ENCODE measurements around the gene SKA2.

The SKA2 gene, protein sequence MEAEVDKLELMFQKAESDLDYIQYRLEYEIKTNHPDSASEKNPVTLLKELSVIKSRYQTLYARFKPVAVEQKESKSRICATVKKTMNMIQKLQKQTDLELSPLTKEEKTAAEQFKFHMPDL

DNA sequence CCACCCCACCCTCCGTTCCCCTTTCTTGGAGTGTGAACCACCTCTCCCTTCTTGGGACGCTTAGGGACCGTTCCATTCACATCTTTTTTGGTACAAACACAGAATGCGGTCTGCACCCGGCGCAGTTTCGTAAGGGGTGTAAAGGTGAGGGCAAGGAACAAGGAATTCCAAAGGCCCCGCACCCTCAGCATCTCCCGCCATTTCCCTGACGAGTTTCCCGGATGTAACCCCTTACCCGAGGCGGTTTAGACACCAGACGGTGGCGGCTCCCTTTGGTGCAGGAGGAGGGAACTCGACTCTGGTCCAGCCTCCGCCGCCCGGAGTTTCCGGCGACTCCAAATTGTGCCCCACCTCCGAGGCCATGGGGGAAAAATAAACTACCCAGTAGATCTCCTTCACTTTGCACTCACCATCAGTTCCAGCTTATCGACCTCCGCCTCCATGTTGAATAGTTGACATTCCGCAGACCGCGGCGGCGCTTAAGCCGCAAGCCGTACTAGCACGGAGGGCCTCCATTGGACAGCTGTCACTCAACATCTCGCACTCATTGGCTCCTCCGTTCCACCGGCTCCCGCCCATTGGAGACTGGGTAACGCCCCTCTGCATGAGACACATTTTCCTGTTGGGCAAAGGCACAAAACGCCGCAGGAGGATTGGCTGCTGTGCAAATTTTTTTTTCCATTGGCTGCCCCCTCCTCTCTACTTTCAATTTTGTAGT, at the start of gene SKA2:
Gene SKA2, minus strand, starts transcription at position 466 of the 718 bp plus-strand sequence. Its CDS starts 23 bp downstream, at position 443.
- peak within 1 kb of the TSS; percentile 68 for H3K4me3 ChIP-seq (ENCODE audit: low read depth, low read length)
- in situ Hi-C loops (cut with HindIII; ENCODE audit: low sequenced_read_pairs): no loop called here
- TF ChIP-seq, protein P1, sequence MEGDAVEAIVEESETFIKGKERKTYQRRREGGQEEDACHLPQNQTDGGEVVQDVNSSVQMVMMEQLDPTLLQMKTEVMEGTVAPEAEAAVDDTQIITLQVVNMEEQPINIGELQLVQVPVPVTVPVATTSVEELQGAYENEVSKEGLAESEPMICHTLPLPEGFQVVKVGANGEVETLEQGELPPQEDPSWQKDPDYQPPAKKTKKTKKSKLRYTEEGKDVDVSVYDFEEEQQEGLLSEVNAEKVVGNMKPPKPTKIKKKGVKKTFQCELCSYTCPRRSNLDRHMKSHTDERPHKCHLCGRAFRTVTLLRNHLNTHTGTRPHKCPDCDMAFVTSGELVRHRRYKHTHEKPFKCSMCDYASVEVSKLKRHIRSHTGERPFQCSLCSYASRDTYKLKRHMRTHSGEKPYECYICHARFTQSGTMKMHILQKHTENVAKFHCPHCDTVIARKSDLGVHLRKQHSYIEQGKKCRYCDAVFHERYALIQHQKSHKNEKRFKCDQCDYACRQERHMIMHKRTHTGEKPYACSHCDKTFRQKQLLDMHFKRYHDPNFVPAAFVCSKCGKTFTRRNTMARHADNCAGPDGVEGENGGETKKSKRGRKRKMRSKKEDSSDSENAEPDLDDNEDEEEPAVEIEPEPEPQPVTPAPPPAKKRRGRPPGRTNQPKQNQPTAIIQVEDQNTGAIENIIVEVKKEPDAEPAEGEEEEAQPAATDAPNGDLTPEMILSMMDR (IDR thresholded peaks at IDR 0.05; ENCODE audit: low read depth, low read length, missing control alignments): no peak
- DNase-seq (ENCODE audit: low read depth): no peak

DNA sequence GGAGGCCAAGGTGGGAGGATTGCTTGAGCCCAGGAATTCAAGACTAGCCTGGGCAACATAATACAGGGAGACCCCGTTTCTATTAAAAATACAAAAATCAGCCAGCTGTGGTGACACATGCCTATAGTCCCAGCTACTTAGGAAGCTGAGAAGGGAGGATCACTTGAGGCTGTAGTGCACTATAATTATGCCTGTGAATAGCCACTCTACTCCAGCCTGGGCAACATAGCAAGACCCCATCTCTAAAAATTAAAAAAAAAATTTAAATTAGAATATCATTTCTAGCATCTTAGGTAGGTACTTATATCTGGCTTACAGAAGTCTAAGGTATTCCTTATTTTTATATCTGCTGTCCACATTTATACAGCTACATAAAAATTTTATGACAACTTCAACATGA, 47.3 kb upstream of the SKA2 start:
- in situ Hi-C loops (cut with HindIII; ENCODE audit: low sequenced_read_pairs): no loop called here
- TF ChIP-seq, protein P1 (IDR thresholded peaks at IDR 0.05; ENCODE audit: low read depth, low read length, missing control alignments): no peak
- no peak overlapping the region for H3K4me3 ChIP-seq (ENCODE audit: low read depth, low read length)
- DNase-seq (ENCODE audit: low read depth): no peak

DNA sequence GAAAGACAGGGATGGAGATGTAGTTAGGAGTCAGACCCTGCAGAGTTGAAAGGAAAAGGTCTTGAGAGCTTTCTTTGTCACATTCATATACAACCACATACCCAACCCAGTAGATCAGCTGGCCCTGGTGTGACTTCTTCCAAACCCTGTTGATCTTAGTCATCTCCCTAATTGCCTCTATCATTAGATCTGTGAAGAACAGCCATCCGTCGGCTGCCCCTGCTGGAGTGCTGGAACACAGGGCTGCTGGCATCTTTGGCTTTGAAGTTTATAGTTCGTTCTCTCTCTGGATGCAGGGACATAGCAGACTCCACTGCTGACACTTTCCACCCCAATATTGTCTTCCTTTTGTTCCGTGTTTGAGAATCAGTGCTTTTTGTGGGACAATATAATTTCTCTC, 44.4 kb upstream of the SKA2 start:
- DNase-seq (ENCODE audit: low read depth): no peak
- in situ Hi-C loops (cut with HindIII; ENCODE audit: low sequenced_read_pairs): no loop called here
- no peak overlapping the region for H3K4me3 ChIP-seq (ENCODE audit: low read depth, low read length)
- TF ChIP-seq, protein P1 (IDR thresholded peaks at IDR 0.05; ENCODE audit: low read depth, low read length, missing control alignments): no peak

DNA sequence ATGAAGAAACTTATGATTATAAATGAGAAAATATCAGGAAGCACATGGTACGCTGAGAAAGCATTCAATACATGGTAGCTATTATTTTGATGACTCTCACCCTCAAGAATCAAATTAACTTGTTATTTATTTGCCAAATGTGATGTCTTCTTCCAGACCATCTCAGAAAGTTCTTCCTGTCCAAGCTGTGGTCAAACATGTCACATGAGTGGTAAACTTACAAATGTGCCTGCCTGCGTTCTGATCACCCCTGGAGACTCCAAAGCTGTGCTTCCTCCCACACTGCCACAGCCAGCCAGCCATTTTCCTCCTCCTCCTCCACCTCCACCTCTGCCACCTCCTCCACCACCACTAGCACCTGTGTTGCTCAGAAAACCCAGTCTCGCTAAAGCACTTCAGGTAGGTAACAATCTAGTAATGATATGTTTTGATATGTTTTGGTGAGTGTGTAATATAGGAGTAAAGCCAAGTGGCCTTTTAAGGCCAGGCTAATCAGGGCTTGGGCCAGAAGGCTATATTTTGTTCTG, 38.4 kb upstream of the SKA2 start:
- TF ChIP-seq, protein P1 (IDR thresholded peaks at IDR 0.05; ENCODE audit: low read depth, low read length, missing control alignments): no peak
- DNase-seq (ENCODE audit: low read depth): no peak
- in situ Hi-C loops (cut with HindIII; ENCODE audit: low sequenced_read_pairs): no loop called here
- H3K4me3 ChIP-seq (ENCODE audit: low read depth, low read length): no peak overlapping the region

DNA sequence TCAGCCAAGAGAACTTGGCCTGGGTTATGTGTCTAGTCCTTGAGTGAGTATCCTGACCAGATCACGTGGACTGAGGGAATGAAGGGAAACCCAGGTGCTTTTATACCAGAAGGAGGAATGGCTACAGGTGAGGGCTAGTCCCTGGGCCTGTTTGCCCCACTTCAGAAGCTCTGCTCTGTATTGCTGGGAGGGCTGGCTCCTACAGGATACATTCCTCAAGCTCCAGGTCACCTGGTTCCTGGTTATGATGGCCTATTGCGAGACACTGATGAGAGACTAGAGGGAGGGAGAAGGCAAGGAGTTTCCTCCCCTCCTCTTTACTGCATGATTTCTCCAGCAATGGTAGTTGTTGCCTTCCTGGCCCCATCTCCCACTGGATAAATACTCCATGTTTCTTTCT, 35.8 kb upstream of the SKA2 start:
- no peak for DNase-seq (ENCODE audit: low read depth)
- H3K4me3 ChIP-seq (ENCODE audit: low read depth, low read length): no peak overlapping the region
- TF ChIP-seq, protein P1 (IDR thresholded peaks at IDR 0.05; ENCODE audit: low read depth, low read length, missing control alignments): no peak
- in situ Hi-C loops (cut with HindIII; ENCODE audit: low sequenced_read_pairs): no loop called here

DNA sequence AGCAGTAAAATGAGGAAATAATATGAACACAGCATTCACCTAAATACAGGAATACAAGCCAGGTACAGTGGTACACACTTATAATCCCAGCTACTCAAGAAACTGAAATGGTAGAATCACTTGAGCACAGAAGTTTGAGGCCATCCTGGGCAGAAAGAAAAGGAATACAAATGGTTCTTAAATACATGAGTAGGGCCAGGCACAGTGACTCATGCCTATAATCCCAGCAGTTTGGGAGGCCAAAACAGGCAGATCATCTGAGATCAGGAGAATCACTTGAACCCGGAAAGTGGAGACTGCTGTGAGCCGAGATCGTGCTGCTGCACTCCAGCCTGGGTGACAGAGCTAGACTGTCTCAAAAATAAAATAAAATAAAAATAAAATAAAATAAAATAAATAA, 31.9 kb upstream of the SKA2 start:
- in situ Hi-C loops (cut with HindIII; ENCODE audit: low sequenced_read_pairs): no loop called here
- H3K4me3 ChIP-seq (ENCODE audit: low read depth, low read length): no peak overlapping the region
- TF ChIP-seq, protein P1 (IDR thresholded peaks at IDR 0.05; ENCODE audit: low read depth, low read length, missing control alignments): no peak
- no peak for DNase-seq (ENCODE audit: low read depth)
